ENCODE results near the gene LUC7L2.
"Not testable (repeated sequence)": the region's sequence is repeated elsewhere in the genome, so short reads cannot be mapped to it uniquely, and the experiment has no call there.

Gene LUC7L2

GRCh38 chr7:139427788-139428187 is 68.1 kb downstream of the LUC7L2 start:
- H3K27ac ChIP-seq (replicated peaks): no peak overlapping the region

GRCh38 chr7:139429735-139430134 is 70.0 kb downstream of the LUC7L2 start:
- not testable (repeated sequence) for H3K4me3 ChIP-seq (replicated peaks; ENCODE audit: insufficient read depth, low read length); H3K27me3 ChIP-seq (ENCODE audit: insufficient read depth, poor library complexity, severe bottlenecking); DNase-seq (ENCODE audit: low read depth in 1 of 2, low spot score in 1 of 2); H3K27ac ChIP-seq (replicated peaks)

More at GRCh38 chr7:139427788-139428187, 68.1 kb downstream of the LUC7L2 start:
- no peak for DNase-seq (ENCODE audit: low read depth in 1 of 2, low spot score in 1 of 2)
- Histone ChIP-seq H3K27me3 (ENCODE audit: insufficient read depth, poor library complexity, severe bottlenecking) (no peaks in the 10 kb centered on the region), H3K4me3 (replicated peaks; ENCODE audit: insufficient read depth, low read length) (no peak overlapping the region)
- TF ChIP-seq GABPA (IDR thresholded peaks at IDR 0.05; ENCODE audit: low read depth): no peak
- TF ChIP-seq, protein P1, sequence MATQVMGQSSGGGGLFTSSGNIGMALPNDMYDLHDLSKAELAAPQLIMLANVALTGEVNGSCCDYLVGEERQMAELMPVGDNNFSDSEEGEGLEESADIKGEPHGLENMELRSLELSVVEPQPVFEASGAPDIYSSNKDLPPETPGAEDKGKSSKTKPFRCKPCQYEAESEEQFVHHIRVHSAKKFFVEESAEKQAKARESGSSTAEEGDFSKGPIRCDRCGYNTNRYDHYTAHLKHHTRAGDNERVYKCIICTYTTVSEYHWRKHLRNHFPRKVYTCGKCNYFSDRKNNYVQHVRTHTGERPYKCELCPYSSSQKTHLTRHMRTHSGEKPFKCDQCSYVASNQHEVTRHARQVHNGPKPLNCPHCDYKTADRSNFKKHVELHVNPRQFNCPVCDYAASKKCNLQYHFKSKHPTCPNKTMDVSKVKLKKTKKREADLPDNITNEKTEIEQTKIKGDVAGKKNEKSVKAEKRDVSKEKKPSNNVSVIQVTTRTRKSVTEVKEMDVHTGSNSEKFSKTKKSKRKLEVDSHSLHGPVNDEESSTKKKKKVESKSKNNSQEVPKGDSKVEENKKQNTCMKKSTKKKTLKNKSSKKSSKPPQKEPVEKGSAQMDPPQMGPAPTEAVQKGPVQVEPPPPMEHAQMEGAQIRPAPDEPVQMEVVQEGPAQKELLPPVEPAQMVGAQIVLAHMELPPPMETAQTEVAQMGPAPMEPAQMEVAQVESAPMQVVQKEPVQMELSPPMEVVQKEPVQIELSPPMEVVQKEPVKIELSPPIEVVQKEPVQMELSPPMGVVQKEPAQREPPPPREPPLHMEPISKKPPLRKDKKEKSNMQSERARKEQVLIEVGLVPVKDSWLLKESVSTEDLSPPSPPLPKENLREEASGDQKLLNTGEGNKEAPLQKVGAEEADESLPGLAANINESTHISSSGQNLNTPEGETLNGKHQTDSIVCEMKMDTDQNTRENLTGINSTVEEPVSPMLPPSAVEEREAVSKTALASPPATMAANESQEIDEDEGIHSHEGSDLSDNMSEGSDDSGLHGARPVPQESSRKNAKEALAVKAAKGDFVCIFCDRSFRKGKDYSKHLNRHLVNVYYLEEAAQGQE (IDR thresholded peaks at IDR 0.05; ENCODE audit: insufficient replicate concordance, low read depth): no peak
- TF ChIP-seq POLR2AphosphoS5 (IDR thresholded peaks at IDR 0.05; ENCODE audit: low read depth): no peak
- TF ChIP-seq SPI1 (IDR thresholded peaks at IDR 0.05; ENCODE audit: borderline replicate concordance, low read depth): no peak
- no peak for TF ChIP-seq CTCF (IDR thresholded peaks at IDR 0.05; ENCODE audit: insufficient read depth, low read length)

- TF ChIP-seq GABPA (IDR thresholded peaks at IDR 0.05; ENCODE audit: low read depth): no peak
- no peak for DNase-seq (ENCODE audit: low read depth in 1 of 2, low spot score in 1 of 2)
- Histone ChIP-seq H3K27me3 (ENCODE audit: insufficient read depth, poor library complexity, severe bottlenecking) (no peaks in the 10 kb centered on the region), H3K4me3 (replicated peaks; ENCODE audit: insufficient read depth, low read length) (no peak overlapping the region), H3K27ac (replicated peaks) (no peak overlapping the region)
Observed at GRCh38 chr7:139430443-139430842, 70.7 kb downstream of the LUC7L2 start.

GRCh38 chr7:139431010-139431409 is 71.3 kb downstream of the LUC7L2 start:
- Histone ChIP-seq H3K27me3 (ENCODE audit: insufficient read depth, poor library complexity, severe bottlenecking) (no peaks in the 10 kb centered on the region), H3K4me3 (replicated peaks; ENCODE audit: insufficient read depth, low read length) (no peak overlapping the region), H3K27ac (replicated peaks) (no peak overlapping the region)
- no peak for DNase-seq (ENCODE audit: low read depth in 1 of 2, low spot score in 1 of 2)
- no peak for TF ChIP-seq CTCF (IDR thresholded peaks at IDR 0.05; ENCODE audit: insufficient read depth, low read length)
- TF ChIP-seq SPI1 (IDR thresholded peaks at IDR 0.05; ENCODE audit: borderline replicate concordance, low read depth): no peak
- TF ChIP-seq POLR2AphosphoS5 (IDR thresholded peaks at IDR 0.05; ENCODE audit: low read depth): no peak
- TF ChIP-seq, protein P1 (IDR thresholded peaks at IDR 0.05; ENCODE audit: insufficient replicate concordance, low read depth): no peak
- TF ChIP-seq GABPA (IDR thresholded peaks at IDR 0.05; ENCODE audit: low read depth): no peak

DNA sequence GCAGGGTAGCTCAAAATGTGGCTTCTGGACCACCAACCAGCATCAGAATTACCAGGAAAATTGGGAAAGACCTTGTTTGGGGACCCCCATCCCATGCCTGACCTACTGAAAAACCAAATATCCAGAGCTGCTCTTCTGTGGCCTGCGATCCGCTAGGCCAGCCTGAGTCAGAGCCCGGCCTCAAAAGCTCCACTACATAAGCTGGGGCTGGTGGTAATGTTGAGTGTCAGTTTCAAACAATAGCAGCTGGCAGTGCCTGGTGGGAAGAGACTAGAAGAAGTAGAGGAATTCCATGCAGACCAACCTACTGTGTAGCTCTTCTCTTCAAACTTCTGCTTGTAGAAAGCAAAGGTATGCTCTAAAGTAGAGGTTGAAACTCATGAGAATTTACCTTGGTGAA is 71.8 kb downstream of the LUC7L2 start:
- H3K27ac ChIP-seq (replicated peaks): no peak overlapping the region
- TF ChIP-seq, protein P1 (IDR thresholded peaks at IDR 0.05; ENCODE audit: insufficient replicate concordance, low read depth): no peak
- no peak for TF ChIP-seq CTCF (IDR thresholded peaks at IDR 0.05; ENCODE audit: insufficient read depth, low read length)
- TF ChIP-seq GABPA (IDR thresholded peaks at IDR 0.05; ENCODE audit: low read depth): no peak
- TF ChIP-seq POLR2AphosphoS5 (IDR thresholded peaks at IDR 0.05; ENCODE audit: low read depth): no peak
- TF ChIP-seq SPI1 (IDR thresholded peaks at IDR 0.05; ENCODE audit: borderline replicate concordance, low read depth): no peak
- no peak for DNase-seq (ENCODE audit: low read depth in 1 of 2, low spot score in 1 of 2)
- H3K4me3 ChIP-seq (replicated peaks; ENCODE audit: insufficient read depth, low read length): no peak overlapping the region
- no peaks in the 10 kb centered on the region for H3K27me3 ChIP-seq (ENCODE audit: insufficient read depth, poor library complexity, severe bottlenecking)
